Midbrain (tissue), 1 donor: ENCODE measurements around the gene RASGRF2.
"Not testable (repeated sequence)": the region's sequence is repeated elsewhere in the genome, so short reads cannot be mapped to it uniquely, and the experiment has no call there.

Experiments
- DNase-seq: peaks from one replicate; lab custom pipeline; 2025; lab: John Stamatoyannopoulos, UW

The RASGRF2 gene

DNA sequence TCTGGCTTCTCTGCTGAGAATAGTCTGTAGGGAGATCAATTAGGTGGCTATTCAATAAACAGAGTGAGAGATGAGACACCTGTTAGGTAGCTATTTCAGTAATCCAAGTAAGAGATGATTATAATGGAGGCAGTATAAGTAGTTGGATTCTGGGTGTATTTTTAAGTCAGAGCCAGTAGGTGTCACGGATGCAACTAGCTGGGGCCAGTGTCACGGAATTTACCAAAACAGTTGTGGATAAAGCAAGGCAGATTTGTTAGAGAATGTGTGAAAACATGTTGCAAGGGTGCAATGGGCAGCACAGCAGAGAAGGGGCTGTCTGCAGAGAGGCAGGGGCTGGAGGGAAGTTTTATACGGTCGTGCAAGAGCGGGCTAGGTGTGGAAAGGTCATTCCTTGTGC lies 114.9 kb downstream of the RASGRF2 start:
- DNase-seq = no peak

DNA sequence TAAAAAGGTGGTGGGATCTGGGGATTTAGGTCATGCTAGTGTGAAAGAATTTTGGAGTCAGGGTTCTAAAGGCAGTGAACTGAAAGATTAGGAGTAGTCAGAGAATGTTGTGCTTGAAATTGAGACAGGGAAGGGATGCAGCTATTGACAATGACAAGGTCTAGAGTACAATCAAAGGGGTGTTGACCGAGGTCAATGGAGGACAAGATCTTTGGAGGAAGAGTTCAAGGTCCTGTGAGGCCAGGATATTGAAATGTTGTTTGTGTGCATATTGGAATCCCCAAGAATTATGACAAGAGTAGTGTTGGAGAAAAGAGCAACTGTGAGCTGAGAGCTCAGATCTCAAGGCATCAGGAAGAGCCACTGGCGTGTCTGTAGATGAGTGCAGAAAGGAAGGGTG lies 116.9 kb downstream of the RASGRF2 start:
- DNase-seq = no peak

- no peak for DNase-seq
These were observed 118.8 kb downstream of the RASGRF2 start for GRCh38 chr5:81078930-81079329.

DNA sequence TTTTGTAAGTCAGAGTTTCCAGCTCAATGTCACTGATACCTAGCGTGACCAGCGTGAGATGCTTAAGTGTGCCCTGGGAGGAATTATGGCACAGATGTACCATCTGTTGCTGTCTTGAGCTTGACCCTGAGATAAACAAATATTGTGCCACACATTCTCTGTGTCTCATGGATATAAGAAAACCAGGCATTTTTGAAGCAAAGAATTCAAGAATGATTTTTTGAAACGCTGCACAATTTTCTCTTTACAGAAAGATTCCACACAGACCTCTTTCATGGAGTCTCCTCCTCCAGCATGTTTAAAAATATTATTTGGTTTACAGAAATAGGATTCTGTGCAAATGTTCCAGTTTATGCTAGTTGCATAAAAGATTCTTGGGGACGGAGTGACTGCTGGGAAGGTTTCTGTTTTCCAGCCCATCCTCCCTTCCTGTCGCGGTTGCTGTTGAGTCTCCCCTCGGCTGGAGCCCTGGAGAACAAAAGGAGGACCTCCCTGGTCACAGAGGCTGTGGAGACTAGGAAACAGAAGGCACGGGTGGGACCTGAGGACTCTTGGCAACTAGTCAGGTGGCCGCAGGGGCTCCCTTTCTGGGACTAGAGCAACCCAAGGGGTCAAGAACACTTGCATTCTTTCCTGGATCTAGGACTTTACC lies 120.8 kb downstream of the RASGRF2 start:
- DNase-seq = no peak

DNA sequence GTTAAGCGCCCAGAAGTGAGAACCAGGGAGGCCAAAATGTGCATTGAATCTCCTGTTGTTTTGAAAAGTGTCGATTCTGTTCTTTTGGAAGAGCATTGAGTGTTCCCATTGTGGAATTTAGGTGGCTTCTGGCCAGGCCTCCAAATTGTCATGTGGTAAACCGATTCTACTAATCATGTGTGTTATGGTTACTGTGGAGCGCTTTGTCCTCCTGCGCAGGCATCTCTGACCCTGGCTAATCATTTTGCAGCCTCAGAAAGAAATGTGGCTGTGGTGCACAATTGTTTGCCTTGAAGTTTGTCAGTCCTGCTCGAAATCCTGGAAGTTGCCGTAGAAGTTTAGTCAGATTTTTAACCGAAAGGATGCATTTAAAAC lies 121.3 kb downstream of the RASGRF2 start:
- DNase-seq = peak; percentile 76

DNA sequence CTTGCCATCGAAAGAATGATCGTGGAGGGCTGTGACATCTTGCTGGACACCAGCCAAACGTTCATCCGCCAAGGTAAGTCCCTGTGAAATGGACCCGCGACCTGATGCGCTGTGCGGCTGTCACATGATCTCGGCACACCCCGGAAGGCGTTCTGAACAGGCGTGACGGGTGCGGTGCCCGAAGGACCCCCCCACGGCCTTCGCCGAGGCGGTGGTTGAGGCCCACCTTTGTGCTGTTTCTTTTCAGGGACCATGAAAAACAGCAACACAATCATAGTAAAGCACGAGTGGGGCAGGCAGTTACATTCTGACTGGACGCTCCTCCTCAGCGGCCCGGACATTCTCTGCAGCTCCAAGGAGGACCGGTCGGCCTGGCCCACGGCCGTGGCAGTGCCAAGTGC lies 126.7 kb downstream of the RASGRF2 start:
- no peak for DNase-seq

DNA sequence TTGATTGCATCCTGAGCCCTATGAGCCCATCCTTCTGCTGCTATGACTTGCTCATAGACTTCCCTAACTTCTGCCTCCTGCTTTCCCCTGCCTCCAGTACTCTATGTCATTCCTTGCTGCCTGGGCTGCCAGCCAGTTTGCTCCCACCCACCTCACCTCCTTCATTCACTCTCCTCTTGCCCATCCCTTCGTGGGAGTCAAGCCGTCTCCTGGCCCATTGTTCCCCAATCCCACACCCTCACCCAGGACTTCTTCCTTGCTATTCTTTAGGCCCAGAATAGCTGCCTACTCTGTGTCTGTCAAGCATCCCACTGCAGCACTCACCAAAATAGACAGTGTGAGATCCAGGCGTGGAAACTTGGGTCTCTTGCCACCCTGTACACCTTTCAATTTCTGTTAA lies 131.0 kb downstream of the RASGRF2 start:
- DNase-seq = no peak

DNA sequence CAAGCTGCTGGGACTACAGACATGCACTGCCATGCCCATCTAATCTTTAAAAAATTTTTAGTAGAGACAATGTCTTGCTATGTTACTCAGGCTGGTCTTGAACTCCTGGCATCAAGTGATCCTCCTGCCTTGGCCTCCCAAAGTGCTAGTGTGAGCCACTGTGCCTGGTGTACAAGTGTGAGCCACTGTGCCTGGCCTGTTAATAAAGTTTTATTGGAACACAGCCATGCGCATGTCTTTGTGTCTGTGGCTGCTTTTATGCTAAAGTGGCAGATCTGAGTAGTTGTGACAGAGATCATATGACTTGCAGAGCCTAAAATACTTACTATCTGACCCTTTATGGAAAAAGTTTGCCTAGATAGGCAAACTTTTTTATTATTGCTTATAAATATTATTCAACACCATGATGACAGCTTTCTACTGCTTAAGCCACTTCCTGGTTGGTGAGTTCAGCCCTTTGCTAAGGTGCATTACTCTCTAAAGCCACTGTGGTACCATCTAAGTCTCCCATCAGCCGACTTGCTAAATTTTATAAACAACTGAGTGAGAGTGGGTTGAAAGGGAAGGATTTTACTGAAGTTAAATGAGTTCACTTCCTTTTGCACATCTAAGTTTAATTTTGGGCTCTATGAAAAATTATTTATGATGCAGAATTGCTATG lies 133.5 kb downstream of the RASGRF2 start:
- no peak for DNase-seq

DNA sequence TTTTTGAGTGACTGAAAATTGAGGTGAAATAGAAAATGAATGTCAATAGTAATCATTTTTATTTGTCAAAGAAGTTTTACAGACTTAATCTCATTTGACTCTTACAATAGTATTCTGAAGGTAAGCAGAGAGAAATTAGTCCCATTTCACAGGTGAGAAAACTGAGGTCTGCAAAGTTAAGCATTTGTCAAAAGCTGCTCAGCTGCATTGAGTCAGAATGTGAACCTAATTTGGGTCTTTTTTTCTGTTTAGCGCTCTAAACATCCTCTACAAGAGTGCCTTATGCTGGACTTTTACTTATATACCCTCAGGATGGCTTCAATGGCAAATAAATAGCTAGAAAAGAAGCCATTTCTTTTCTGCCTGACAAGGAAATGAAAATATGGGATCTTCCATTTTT lies 135.7 kb downstream of the RASGRF2 start:
- DNase-seq = no peak

- no peak for DNase-seq
These were observed 137.6 kb downstream of the RASGRF2 start for GRCh38 chr5:81097713-81098112.

GRCh38 chr5:81105261-81105877 lies 145.2 kb downstream of the RASGRF2 start:
- DNase-seq = no peak

- DNase-seq = no peak
These were observed 155.1 kb downstream of the RASGRF2 start for GRCh38 chr5:81115261-81115660.

GRCh38 chr5:81117566-81117965 lies 157.4 kb downstream of the RASGRF2 start:
- DNase-seq = no peak

DNA sequence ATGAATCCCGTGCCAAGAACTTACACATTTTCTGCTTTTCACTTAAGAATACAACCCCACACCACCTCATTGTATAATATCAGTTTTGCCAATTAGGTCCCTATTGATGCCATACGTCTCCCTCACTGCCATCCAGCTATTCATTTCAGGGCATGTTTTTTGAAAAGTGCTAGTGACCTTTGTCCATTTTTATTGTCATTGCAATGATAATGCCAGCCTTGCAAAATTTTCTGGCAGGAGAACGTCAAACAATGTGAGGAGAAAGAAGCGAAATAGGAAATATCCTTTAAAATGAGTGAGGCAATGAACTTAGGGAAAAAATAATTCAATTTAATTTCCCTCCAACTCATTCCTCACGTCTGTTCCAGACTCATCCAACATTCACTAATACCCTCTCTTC lies 161.1 kb downstream of the RASGRF2 start:
- no peak for DNase-seq

DNA sequence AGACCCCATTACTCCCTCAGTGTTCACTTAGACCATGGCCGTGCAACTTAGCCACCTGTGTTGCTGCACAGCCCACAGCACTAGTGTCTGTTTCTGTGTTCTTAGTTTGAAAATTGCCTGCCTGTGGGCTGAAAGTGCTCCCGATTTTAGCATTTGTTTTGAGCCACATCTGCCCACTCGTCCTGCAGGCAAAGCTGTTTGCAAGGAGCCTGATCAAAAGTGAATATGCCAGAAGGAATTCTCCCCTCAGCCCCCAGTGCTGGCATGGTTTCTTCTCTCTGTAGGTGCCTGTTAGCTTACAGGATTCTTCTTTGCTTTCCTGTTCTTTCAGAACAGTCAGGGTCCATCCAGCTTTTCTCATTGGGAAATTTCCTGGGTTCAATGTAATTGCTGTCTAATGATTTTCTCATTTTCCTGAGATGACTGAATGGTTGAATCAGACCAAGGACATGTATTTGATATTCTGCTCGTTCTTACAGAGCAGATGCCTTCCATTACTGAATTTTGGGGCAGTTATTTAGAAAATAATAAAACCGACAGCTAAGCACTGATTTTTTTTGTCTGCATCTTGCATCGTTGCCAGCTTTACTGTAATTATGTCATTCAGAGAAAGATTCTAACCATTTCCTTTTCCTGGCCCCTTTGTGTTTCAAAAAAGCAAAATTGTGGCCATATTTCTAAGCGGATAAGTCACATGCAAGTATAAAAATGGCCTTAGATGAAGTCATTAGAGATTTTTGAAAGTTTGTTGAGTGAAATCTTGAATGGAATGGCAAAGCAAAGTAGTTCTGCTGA lies 161.9 kb downstream of the RASGRF2 start:
- DNase-seq = no peak

DNA sequence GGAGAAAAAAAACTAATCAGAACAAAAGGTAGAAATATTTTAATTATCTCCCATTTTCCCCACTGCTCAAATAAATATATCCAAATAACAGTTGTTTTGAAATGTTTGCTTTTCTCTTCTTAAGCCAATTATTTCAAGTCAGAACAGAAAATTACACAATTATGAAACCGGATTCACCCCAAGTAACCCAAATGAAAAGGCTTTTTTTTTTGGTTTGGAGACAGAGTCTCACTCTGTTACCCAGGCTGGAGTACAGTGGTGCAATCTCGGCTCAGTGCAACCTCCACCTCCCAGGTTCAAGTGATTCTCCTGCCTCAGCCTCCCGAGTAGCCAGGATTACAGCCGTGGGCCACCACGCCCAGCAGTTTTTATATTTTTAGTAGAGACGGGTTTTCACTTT lies 164.5 kb downstream of the RASGRF2 start:
- DNase-seq = not testable (repeated sequence)

DNA sequence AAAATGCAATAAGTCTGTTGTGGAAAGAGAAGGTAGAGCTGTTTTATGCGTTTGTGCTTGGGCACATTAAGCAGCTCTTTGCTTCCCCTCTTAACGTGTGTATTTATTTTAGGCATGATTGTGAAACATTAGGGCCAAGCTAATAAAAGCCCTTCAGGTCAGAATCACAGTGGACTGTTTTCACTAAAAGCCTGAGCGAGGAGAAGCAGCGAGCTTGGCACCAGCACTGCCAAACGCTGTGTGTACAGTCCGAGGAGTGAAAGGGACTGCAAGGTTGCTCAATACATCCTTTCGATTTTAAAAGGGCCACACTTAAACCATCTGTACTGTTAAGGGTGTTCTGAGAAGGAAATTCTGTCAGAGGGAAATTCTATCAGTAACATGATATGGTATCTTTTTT lies 165.8 kb downstream of the RASGRF2 start:
- DNase-seq = no peak

DNA sequence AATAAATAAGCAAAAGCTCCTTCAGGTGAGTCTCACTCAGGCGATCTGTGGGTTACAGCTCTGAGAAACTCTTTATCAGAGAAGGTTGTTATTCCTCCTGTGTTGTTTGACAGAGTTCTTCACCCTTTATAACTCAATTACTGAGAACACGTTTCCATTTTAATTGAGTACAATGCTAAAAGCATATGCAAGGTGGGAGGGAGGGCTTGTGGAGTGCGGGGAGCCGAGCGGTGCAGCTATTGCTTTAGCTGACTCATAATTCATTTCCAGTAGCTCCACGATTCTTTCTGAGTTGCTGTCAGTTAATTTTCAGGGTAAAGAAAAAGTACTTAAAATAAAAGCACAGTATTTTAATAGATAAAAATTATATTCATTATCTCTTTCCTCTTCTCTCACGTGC lies 168.3 kb downstream of the RASGRF2 start:
- DNase-seq = no peak

- DNase-seq = no peak
These were observed 172.2 kb downstream of the RASGRF2 start for GRCh38 chr5:81132381-81132780.

DNA sequence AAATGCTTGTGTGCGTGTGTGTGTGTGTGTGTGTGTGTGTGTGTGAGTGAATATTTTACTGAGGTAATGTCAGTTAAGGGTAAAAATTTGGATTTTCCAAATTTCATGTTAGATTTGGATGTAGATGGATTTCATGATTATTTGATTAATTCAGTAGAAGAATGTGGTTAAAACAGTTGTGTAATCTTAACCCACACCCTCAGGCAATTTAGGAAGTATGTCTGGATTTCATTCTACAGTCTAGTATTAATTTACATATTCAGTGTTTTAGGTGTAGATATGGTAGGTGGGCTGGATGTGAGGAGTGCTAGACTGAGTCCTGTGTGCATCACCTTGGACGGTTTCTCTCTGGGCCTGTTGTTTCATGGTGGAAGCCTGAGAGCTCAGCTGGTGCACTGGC lies 173.9 kb downstream of the RASGRF2 start:
- no peak for DNase-seq

- no peak for DNase-seq
These were observed 174.4 kb downstream of the RASGRF2 start for GRCh38 chr5:81134566-81134965.

DNA sequence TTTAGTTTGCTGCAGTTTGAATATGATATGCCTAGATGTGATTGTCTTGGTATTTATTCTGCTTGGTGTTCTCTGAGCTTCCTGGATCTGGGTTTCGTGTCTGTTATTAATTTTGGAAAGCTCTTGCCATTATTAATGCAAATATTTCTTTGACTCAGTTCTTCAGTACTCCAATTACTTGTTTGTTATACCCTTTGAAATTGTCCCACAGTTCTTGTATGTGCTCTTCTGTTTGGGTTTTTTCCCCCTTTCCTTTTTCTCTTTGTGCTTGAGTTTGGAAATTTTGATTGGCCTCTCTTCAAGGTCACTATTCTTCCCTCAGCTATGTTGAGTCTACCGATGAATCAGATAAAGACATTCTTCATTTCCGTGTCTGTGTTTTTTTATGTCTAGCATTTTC lies 176.4 kb downstream of the RASGRF2 start:
- DNase-seq = no peak

DNA sequence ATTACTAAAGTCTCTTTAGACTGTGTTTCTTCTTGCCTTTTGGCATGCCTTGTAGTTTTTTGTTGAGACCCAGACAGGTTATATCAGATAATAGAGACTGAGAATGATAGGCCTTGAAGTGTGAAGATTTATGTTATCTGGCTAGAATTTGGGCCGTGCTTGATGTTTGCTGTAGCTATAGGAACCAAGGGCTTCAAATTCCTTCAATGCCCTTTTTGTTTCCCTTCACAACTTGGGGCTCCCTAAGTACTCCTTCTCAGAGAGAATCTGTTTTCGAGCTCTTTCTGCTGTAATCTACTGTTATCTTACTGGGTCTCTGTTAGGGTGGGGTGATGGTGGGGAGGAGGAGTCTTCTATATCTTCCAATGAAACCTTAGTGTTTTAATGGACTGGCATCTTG lies 177.7 kb downstream of the RASGRF2 start:
- no peak for DNase-seq
